PC-3 (cell line): ENCODE measurements around the gene CRIM1. TPM values are rescaled to one million over a fixed set of nuclear protein-coding genes. Genes with fewer than 3 reads are reported as not detected.
A peak's percentile ranks its signal among the peaks of the same experiment; 100 is the strongest.

Source experiments
- ATAC-seq: fragments of 200-7000 bp; cut with Tn5 transposase; 2 replicates; pipeline ENCODE4 v1.9.1; 2020; ENCODE audit warnings: mild to moderate bottlenecking, moderate library complexity
- BruUV-seq: library from RNA; stranded (reverse); fragments of 400-500 nt; replicated peaks from 2 replicates; lab custom pipeline; 2021; lab: Mats Ljungman, UMichigan
- CTCF ChIA-PET: fragments of 300-600 bp; sonication (Branson Sonifier 250); formaldehyde crosslinking; loops from one replicate; lab custom pipeline; 2022; ENCODE audit warnings: antibody characterized with exemption; lab: Charles Lee
- POLR2A ChIA-PET: fragments of 300-600 bp; sonication (Branson Sonifier 250); formaldehyde crosslinking; loops from one replicate; lab custom pipeline; 2022; ENCODE audit warnings: antibody characterized with exemption; ENCODE audit not compliant: unreplicated experiment; lab: Charles Lee
- DNase-seq: peaks from one replicate; pipeline ENCODE4 v3.0.0-alpha.2; 2015
- H2AFZ ChIP-seq: fragments of 300-600 bp; sonication (generic); 2 replicates; pipeline ENCODE4 v1.6.0; 2016; ENCODE audit warnings: antibody characterized with exemption, low read length
- H3F3A ChIP-seq: fragments of 300-600 bp; sonication (generic); one replicate; pipeline ENCODE4 v1.6.0; 2017; ENCODE audit warnings: antibody characterized with exemption, low read length, control low read depth, mild to moderate bottlenecking; ENCODE audit not compliant: unreplicated experiment
- H3K27ac ChIP-seq: fragments of 300-600 bp; sonication (generic); 2 replicates; pipeline ENCODE4 v1.5.1; 2016; ENCODE audit warnings: mild to moderate bottlenecking, low read length
- H3K27me3 ChIP-seq: fragments of 300-600 bp; sonication (generic); 2 replicates; pipeline ENCODE4 v1.6.1; 2016; ENCODE audit warnings: low read length, mixed read lengths
- H3K36me3 ChIP-seq: fragments of 300-600 bp; sonication (generic); 2 replicates; pipeline ENCODE4 v1.6.1; 2016; ENCODE audit warnings: low read depth, mixed run types, low read length, mixed read lengths
- H3K4me1 ChIP-seq: fragments of 300-600 bp; sonication (generic); 2 replicates; pipeline ENCODE4 v1.5.1; 2016; ENCODE audit warnings: low read length; ENCODE audit not compliant: insufficient read depth
- H3K4me2 ChIP-seq: fragments of 300-600 bp; sonication (generic); 2 replicates; pipeline ENCODE4 v1.6.0; 2016; ENCODE audit warnings: low read length
- H3K4me3 ChIP-seq: fragments of 300-600 bp; sonication (generic); 2 replicates; pipeline ENCODE4 v1.5.1; 2016; ENCODE audit warnings: mild to moderate bottlenecking, low read length, mixed read lengths
- H3K79me2 ChIP-seq: fragments of 300-600 bp; sonication (generic); 2 replicates; pipeline ENCODE4 v1.6.1; 2017; ENCODE audit warnings: low read length, mixed read lengths
- H3K9ac ChIP-seq: fragments of 300-600 bp; sonication (generic); 2 replicates; pipeline ENCODE4 v1.6.0; 2016; ENCODE audit warnings: mild to moderate bottlenecking, low read length
- H3K9me2 ChIP-seq: fragments of 300-600 bp; sonication (generic); replicated peaks from 2 replicates; pipeline ENCODE4 v1.6.1; 2016; ENCODE audit warnings: mixed run types, low read length, mixed read lengths
- H3K9me3 ChIP-seq: fragments of 300-600 bp; sonication (generic); 2 replicates; pipeline ENCODE4 v1.6.1; 2016; ENCODE audit warnings: low read length, mixed read lengths
- H4K20me1 ChIP-seq: fragments of 300-600 bp; sonication (generic); 2 replicates; pipeline ENCODE4 v1.6.1; 2016; ENCODE audit warnings: low read length, mixed read lengths
- EZH2 ChIP-seq: fragments of 300-600 bp; sonication (generic); IDR thresholded peaks from one replicate; pipeline ENCODE4 v1.6.1; 2017; ENCODE audit warnings: antibody characterized with exemption, mild to moderate bottlenecking, low read length; ENCODE audit not compliant: unreplicated experiment
- EZH2phosphoT487 ChIP-seq: fragments of 300-600 bp; sonication (generic); IDR thresholded peaks from 2 replicates; pipeline ENCODE4 v1.6.1; 2018; ENCODE audit warnings: mild to moderate bottlenecking, antibody characterized with exemption, low read length, borderline replicate concordance
- intact Hi-C: fragments of 100-400 bp; cut with micrococcal nuclease; formaldehyde crosslinking; loops from 2 replicates; pipeline ENCODE4 v1.9.0; 2023
- total RNA-seq: library from RNA; depleted of rRNA; stranded (reverse); fragments of >200 nt; gene quantifications from 2 replicates; pipeline ENCODE4 v1.2.3, GENCODE V29; 2014
- TF ChIP-seq, protein P1 (sequence below): fragments of 300-600 bp; sonication (generic); conservative IDR thresholded peaks from 2 replicates; pipeline ENCODE4 v1.5.1; 2017; ENCODE audit warnings: antibody characterized with exemption, low read depth, mild to moderate bottlenecking, low read length

CRIM1 gene
- total RNA-seq, 1 experiment from 2014 or later: 70.7 TPM

DNA sequence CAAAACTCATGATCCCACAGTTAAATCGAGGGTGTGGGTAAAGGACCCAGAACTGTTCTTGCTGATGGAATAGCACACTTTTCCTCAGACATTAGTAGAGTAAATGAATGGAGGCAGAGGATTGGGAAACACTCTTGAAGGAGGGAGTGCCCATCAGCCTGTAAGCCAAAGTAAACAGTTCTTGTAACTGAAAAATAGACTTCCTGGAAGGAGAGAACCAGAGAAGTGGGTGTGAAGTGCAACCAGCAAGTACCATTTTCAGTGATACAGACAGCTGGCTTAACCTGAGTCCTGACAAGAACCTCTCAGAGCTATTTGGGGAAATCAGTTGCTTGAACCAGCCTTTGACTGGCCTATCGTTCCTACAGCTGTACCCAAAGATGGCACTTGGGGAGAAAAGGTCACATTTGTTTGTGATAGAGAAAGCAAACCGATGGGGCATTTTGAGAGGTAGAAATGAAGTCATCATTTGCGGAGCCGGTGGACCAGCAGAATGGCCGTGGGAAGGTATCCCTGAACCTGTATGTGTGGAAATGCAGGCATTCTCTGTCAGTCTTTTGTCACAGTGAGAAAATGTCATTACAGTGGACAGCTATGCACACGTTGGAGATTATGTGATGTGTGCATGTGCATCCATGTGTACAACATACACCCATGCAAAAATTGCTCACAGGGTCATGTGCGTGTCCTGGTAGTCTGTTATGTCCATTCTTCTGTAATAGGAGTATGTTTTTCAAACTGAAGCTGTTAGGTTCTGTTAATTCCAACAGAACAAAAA lies 17.8 kb downstream of the CRIM1 start:
- H3K27ac ChIP-seq: peak overlapping the region; percentile 57
- H3K9ac ChIP-seq: no peak overlapping the region
- no TSS peak for BruUV-seq
- peaks cover 98% of the 10 kb centered on the region for H3K79me2 ChIP-seq
- no peaks in the 10 kb centered on the region for H3K9me2 ChIP-seq
- ChIA-PET POLR2A (interaction anchor here (0.6 kb wide), 1 partner anchor 21 kb away, joined by 10 read pairs; no protein-coding TSS in a partner anchor), CTCF (interaction anchor here (0.8 kb wide), 1 partner anchor 15 kb away, joined by 4 read pairs; no protein-coding TSS in a partner anchor)
- peak overlapping the region; percentile 77 for H3K4me2 ChIP-seq
- H2AFZ ChIP-seq: no peak overlapping the region
- DNase-seq (peak; percentile 69), ATAC-seq (peak; percentile 9; the same call in 1 of the 2 replicates)
- H3K27me3 ChIP-seq: no peaks in the 10 kb centered on the region
- peaks cover 4% of the 10 kb centered on the region; the same call in 1 of the 2 replicates for H3K36me3 ChIP-seq
- H4K20me1 ChIP-seq: peaks cover 66% of the 10 kb centered on the region
- peaks cover 99% of the 10 kb centered on the region for H3K4me1 ChIP-seq
- TF ChIP-seq EZH2 (no peak), EZH2phosphoT487 (no peak)
- TF ChIP-seq, protein P1, sequence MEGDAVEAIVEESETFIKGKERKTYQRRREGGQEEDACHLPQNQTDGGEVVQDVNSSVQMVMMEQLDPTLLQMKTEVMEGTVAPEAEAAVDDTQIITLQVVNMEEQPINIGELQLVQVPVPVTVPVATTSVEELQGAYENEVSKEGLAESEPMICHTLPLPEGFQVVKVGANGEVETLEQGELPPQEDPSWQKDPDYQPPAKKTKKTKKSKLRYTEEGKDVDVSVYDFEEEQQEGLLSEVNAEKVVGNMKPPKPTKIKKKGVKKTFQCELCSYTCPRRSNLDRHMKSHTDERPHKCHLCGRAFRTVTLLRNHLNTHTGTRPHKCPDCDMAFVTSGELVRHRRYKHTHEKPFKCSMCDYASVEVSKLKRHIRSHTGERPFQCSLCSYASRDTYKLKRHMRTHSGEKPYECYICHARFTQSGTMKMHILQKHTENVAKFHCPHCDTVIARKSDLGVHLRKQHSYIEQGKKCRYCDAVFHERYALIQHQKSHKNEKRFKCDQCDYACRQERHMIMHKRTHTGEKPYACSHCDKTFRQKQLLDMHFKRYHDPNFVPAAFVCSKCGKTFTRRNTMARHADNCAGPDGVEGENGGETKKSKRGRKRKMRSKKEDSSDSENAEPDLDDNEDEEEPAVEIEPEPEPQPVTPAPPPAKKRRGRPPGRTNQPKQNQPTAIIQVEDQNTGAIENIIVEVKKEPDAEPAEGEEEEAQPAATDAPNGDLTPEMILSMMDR: no peak
- no peak overlapping the region; the same call in 1 of the 2 replicates for H3K4me3 ChIP-seq
- H3F3A ChIP-seq: peaks cover 12% of the 10 kb centered on the region
- intact Hi-C loops: loop anchor here (5.0 kb wide), 2 partner anchors 64 to 89 kb away; no protein-coding TSS in a partner anchor
- no peaks in the 10 kb centered on the region for H3K9me3 ChIP-seq

DNA sequence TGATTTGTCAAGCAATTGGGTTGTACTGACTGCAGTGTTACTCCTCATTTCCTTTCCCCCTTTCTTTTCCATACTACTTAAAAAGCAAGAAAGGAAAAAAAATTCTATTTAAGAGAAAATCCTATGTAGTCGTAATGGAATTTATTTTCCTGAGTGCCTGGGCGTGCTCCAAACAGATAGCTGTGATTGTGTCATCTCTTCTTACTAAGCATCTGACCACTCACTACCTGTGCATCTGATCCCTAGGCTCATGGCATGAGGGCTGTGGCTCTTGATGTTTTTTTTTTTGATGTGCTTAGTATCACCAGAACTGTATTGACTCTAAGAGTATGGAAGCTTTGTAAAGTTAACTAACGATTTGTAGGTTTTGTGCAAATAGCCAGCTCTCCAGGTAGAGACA lies 19.0 kb downstream of the CRIM1 start:
- H3K4me1 ChIP-seq: peaks cover 99% of the 10 kb centered on the region
- BruUV-seq: no TSS peak
- peaks cover 98% of the 10 kb centered on the region for H3K79me2 ChIP-seq
- H3K27ac ChIP-seq: 0 out of 2 replicates have a peak overlapping the region, but pooled peaks have one; percentile 5
- TF ChIP-seq EZH2: no peak
- TF ChIP-seq EZH2phosphoT487: no peak
- TF ChIP-seq, protein P1: no peak
- H3F3A ChIP-seq: peaks cover 12% of the 10 kb centered on the region
- H3K4me2 ChIP-seq: peak overlapping the region; percentile 77; the same call in 1 of the 2 replicates
- no peaks in the 10 kb centered on the region for H3K27me3 ChIP-seq
- H3K36me3 ChIP-seq: no peaks in the 10 kb centered on the region; the same call in 1 of the 2 replicates
- peaks cover 60% of the 10 kb centered on the region for H4K20me1 ChIP-seq
- intact Hi-C loops: loop anchor here (5.0 kb wide), 2 partner anchors 63 to 88 kb away; no protein-coding TSS in a partner anchor
- no peaks in the 10 kb centered on the region for H3K9me3 ChIP-seq
- H3K9me2 ChIP-seq: no peaks in the 10 kb centered on the region
- ChIA-PET POLR2A (no interaction called here), CTCF (no interaction called here)
- H3K9ac ChIP-seq: no peak overlapping the region
- no peak overlapping the region for H2AFZ ChIP-seq
- DNase-seq (peak; percentile 65), ATAC-seq (no peak)
- H3K4me3 ChIP-seq: no peak overlapping the region
